Measurements from ENCODE around the gene USB1. TPM values are rescaled to one million over a fixed set of nuclear protein-coding genes. Genes with fewer than 3 reads are reported as not detected.

USB1 gene
- total RNA-seq, 2 donors from 2014 or later = 22.6 to 74.1 TPM

GRCh38 chr16:58040945-58041627 is 39.9 kb downstream of the USB1 start:
- no peaks in the 10 kb centered on the region for H3K4me1 ChIP-seq (replicated peaks)
- no peak overlapping the region for H3K27ac ChIP-seq
- no peak overlapping the region for H3K4me3 ChIP-seq
- no peaks in the 10 kb centered on the region for H3K9me3 ChIP-seq
- H3K36me3 ChIP-seq = no peaks in the 10 kb centered on the region
- DNase-seq (ENCODE audit: low spot score) = no peak
- no peak for TF ChIP-seq POLR2A (IDR thresholded peaks at IDR 0.05)
- no peak for TF ChIP-seq POLR2AphosphoS5 (IDR thresholded peaks at IDR 0.05)
- no peak for TF ChIP-seq CTCF (IDR thresholded peaks at IDR 0.05)
- 91% methylated on average over 14 of the region's 14 CpGs for WGBS
- intact Hi-C loops (cut with DNase I) = no loop called here
- H3K27me3 ChIP-seq (replicated peaks; ENCODE audit: insufficient read depth) = no peaks in the 10 kb centered on the region

- DNase-seq (ENCODE audit: low spot score) = no peak
- Histone ChIP-seq H3K9me3 (no peaks in the 10 kb centered on the region), H3K27me3 (replicated peaks; ENCODE audit: insufficient read depth) (no peaks in the 10 kb centered on the region), H3K27ac (no peak overlapping the region), H3K4me3 (no peak overlapping the region), H3K4me1 (replicated peaks) (no peaks in the 10 kb centered on the region), H3K36me3 (no peaks in the 10 kb centered on the region)
- intact Hi-C loops (cut with DNase I) = no loop called here
- 83% methylated on average over 6 of the region's 18 CpGs for WGBS
- no peak for TF ChIP-seq POLR2AphosphoS5 (IDR thresholded peaks at IDR 0.05)
- no peak for TF ChIP-seq CTCF (IDR thresholded peaks at IDR 0.05)
- no peak for TF ChIP-seq POLR2A (IDR thresholded peaks at IDR 0.05)
These were observed 40.4 kb downstream of the USB1 start for GRCh38 chr16:58041628-58041955.

- WGBS = 92% methylated on average over 22 of the region's 22 CpGs
- DNase-seq (ENCODE audit: low spot score) = no peak
- TF ChIP-seq CTCF (IDR thresholded peaks at IDR 0.05) = no peak
- TF ChIP-seq POLR2A (IDR thresholded peaks at IDR 0.05) = no peak
- Histone ChIP-seq H3K4me1 (replicated peaks) (no peaks in the 10 kb centered on the region), H3K9me3 (no peaks in the 10 kb centered on the region), H3K36me3 (no peaks in the 10 kb centered on the region), H3K27me3 (replicated peaks; ENCODE audit: insufficient read depth) (no peaks in the 10 kb centered on the region), H3K27ac (no peak overlapping the region), H3K4me3 (no peak overlapping the region)
- intact Hi-C loops (cut with DNase I) = no loop called here
These were observed 41.0 kb downstream of the USB1 start for GRCh38 chr16:58042001-58042885.

- Histone ChIP-seq H3K36me3 (no peaks in the 10 kb centered on the region), H3K4me3 (no peak overlapping the region), H3K27ac (no peak overlapping the region), H3K4me1 (replicated peaks) (no peaks in the 10 kb centered on the region), H3K27me3 (replicated peaks; ENCODE audit: insufficient read depth) (no peaks in the 10 kb centered on the region), H3K9me3 (no peaks in the 10 kb centered on the region)
- DNase-seq (ENCODE audit: low spot score) = no peak
- intact Hi-C loops (cut with DNase I) = no loop called here
- 93% methylated on average over 16 of the region's 16 CpGs for WGBS
- TF ChIP-seq POLR2A (IDR thresholded peaks at IDR 0.05) = no peak
- TF ChIP-seq POLR2AphosphoS5 (IDR thresholded peaks at IDR 0.05) = no peak
- no peak for TF ChIP-seq CTCF (IDR thresholded peaks at IDR 0.05)
These were observed 41.8 kb downstream of the USB1 start for GRCh38 chr16:58042886-58043515.

Data from prostate gland (tissue), 2 donors.